Left hindlimb (tissue), 1 donor: ENCODE data around the gene GABRG3.
"Not testable (repeated sequence)": the region's sequence is repeated elsewhere in the genome, so short reads cannot be mapped to it uniquely, and the experiment has no call there.

Experiments used
- DNase-seq: peaks from one replicate; pipeline ENCODE4 v3.0.0-alpha.2; 2018

GABRG3 gene

DNA sequence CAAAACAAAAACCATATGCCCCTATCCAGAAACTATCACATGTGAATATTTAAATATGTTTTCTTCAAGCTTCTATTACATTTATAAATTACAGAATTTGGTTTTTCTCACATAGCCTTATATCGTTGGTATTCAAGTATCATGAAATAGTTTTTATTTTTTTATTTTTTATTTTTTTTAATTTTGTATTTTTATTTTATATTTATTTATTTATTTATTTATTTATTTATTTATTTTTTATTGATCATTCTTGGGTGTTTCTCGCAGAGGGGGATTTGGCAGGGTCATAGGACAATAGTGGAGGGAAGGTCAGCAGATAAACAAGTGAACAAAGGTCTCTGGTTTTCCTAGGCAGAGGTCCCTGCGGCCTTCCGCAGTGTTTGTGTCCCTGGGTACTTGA lies 32.0 kb downstream of the GABRG3 start:
- DNase-seq: not testable (repeated sequence)

- not testable (repeated sequence) for DNase-seq
Observed at GRCh38 chr15:27004226-27004625, 33.2 kb downstream of the GABRG3 start.

GRCh38 chr15:27017168-27017809 lies 46.3 kb downstream of the GABRG3 start:
- peak; percentile 71 for DNase-seq

DNA sequence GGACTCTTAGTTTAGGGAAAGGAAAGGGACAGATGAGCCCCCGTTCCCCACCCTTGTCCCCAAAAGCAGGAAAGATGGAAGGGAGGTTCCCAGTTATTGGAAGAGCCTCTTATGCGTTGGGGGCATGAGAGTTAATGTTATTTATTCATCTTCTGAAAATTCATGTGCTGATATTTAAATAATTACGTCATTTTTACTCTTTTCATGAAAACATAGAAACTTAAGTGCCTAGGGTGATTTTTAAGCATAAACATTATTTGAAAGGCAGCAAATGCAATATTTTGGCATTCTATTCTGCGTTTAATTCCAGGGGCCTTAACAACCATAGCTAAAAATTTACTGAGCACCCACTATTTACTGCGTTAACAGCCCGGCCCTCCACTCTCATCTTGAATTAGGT lies 48.7 kb downstream of the GABRG3 start:
- no peak for DNase-seq

- DNase-seq: no peak
Observed at GRCh38 chr15:27025481-27025966, 54.5 kb downstream of the GABRG3 start.

DNA sequence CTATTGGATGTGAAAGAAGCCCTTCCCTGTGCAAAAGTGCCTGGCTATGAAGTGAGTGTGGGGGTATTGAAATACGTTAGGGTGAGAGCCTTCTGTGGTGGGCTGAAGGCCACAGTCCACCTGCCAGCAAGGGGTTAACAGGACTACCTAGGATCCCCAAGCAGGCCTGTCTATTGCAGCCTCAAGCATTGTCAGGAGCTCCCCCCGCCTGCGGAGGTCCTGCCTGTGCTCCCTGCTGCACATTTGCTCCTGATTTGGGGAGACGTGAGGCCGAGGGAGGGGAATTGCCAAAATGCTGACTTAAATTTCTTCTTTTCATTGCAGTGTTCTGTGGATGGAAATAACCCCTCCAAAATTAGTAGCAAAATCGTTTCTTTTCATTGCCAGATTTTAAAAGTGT lies 56.2 kb downstream of the GABRG3 start:
- no peak for DNase-seq

DNA sequence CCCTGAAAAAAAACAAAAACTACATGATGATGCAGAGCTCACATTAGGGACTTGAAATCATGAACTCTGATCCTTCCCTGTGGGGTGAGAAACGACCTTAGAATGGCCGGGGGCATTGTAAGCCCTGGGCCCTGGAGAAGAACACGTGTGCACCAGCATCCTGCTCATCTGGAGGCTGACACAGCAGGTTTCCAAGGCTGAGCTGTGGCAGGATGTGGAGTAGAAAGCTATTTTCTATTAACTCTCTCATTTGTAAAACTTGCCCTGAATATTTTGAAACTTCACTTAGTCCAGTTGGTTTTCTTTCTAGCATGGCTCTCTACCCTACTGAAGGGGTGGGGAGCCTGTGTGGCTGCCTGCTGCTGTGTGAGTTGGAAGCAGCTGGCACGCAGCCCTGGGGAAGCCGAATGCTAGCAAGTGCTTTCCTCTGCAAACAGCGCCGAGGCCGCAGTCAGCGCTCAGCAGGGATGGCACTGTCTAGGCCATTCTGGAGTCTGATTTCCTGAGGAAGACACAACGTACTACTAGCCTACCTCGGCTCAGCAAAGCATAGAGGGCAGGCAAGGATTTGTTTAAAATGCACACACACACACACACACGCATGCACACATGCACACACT lies 58.0 kb downstream of the GABRG3 start:
- DNase-seq: no peak

- DNase-seq: no peak
Observed at GRCh38 chr15:27036210-27036609, 65.2 kb downstream of the GABRG3 start.

- DNase-seq: no peak
Observed at GRCh38 chr15:27037501-27037900, 66.5 kb downstream of the GABRG3 start.

DNA sequence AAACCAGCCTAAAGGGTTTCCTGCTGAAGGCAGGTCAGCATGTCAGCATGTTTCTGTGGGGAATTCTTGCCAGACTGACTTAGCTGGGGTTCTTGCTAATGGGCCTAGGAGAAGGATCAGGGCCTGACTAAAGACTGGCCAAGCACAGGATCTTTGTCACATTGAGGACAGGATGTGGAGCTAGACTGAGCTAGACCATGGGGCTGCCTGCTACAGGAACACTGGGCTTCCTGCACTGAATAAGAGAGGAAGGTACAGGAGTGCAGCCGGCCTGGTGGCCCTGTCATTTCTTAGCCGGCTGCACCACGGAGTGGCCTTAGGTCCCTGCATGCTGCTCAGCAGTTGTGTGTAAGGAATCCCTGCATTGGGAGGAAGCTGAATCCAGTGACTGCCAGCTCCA lies 68.2 kb downstream of the GABRG3 start:
- DNase-seq: no peak

DNA sequence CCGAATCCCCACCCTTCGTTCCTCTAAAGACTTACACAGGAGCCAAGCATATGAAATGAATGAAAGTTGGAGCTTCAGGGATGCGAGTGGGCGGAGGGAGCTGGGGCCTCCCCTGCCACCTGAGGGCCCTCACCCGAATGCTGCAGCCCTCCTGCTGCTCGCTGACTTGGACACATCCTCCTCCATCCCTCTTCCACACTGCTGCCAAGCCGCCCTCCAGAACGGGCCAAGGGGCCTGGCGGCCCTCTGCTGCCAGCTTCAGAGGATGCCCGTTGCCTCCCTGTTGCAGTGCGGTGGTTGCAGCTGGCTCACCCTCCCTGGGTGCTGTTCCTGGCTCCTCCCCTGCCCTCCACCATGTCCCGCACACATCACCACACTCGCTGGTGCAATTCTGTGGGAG lies 71.2 kb downstream of the GABRG3 start:
- DNase-seq: no peak

DNA sequence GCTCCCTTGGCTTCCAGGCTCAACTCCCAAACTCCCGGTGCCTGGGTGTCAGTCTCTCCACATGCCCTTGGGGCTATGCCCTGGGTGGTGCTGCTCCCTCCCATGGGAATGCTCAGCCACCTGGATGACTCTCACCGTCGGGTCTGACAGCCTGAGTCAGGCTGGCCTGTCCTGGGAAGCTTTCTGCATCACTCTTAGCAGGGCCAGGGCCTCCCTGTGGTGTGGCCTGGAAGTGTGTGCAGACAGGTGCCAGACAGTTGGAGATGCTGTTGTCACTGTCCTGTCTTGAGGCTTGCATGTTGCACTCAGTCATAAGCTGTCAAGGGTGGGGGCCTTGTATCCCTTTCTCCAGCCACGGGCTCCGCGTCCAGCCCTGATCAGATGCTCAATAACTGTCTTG lies 71.7 kb downstream of the GABRG3 start:
- no peak for DNase-seq

- no peak for DNase-seq
Observed at GRCh38 chr15:27043770-27044169, 72.8 kb downstream of the GABRG3 start.

DNA sequence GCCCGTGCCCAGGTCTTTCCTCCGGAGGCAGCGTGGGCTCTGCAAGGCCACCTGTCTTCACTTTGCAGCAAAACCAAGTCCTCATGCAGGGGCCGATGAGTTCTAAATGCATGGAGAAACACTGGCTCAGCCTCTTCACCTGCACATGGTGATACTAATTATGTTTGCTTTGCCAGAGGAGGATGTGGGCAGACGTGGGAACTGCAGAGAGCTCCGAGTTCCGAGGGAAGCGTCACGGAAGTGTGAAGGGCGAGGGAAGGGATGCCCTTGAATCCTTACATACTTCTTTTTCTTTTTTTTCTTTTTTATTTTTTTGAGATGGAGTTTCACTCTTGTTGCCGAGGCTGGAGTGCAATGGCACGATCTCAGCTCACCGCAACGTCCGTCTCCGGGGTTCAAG lies 74.8 kb downstream of the GABRG3 start:
- DNase-seq: no peak

GRCh38 chr15:27046880-27047279 lies 75.9 kb downstream of the GABRG3 start:
- no peak for DNase-seq

- no peak for DNase-seq
Observed at GRCh38 chr15:27050163-27050562, 79.2 kb downstream of the GABRG3 start.

DNA sequence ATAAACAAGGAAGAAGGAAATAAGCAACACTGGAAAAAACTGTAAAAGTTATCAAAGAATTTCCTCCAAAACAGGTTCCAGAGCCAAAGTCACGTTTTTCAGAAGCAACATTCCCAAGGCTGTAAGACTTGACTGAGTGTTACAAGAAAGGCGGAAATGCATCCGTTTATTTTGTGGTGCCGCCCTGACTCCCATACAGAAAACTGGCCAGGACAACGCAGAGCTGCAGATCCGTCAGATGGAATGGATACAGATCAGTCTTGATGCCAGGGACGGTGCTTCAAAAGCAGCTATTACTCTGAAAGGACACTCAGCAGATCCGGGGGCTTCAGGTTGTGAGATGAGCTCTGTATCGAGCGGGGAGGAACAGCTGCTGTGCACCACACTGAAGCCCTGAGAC lies 83.4 kb downstream of the GABRG3 start:
- no peak for DNase-seq

GRCh38 chr15:27057904-27058645 lies 87.1 kb downstream of the GABRG3 start:
- no peak for DNase-seq

DNA sequence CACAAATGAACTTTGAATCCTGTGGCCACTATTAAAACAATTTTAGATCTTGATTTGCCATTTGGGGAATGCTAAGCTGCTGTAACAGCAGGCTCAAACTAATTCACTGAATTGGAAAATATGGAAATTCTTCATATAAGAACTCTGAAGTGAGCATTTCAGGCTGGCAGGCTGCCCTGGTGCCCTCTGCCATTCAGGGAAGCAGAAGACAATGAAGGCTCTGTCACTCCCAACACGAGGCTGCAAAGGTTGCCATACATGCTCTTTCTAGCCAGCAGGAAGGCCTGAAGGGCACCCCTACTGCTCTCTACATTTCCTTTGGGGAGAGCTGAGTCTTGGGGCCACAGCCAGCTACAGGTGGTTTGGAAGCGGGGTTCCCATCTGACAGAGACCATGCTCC lies 88.0 kb downstream of the GABRG3 start:
- no peak for DNase-seq

GRCh38 chr15:27059610-27060202 lies 88.7 kb downstream of the GABRG3 start:
- DNase-seq: no peak

- no peak for DNase-seq
Observed at GRCh38 chr15:27061739-27062138, 90.8 kb downstream of the GABRG3 start.

DNA sequence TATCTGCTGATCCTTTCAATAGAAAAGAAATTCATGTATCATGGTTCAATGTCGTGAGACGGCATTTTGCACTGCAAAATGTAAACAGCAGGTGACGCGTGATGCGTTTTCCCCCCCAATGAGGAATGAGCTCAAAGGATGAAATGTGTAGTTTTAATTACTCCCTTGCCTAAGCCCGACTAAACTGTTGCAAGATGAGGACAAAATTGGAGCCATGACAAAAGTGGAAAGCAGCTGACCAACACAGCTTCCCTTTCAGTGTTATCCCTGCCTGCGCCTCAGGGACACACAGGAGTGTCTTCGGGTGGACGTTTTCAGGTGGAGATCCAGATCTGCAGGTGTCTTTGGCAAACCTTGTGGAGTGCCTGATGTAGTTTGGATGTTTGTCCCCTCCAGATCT lies 92.0 kb downstream of the GABRG3 start:
- DNase-seq: no peak

DNA sequence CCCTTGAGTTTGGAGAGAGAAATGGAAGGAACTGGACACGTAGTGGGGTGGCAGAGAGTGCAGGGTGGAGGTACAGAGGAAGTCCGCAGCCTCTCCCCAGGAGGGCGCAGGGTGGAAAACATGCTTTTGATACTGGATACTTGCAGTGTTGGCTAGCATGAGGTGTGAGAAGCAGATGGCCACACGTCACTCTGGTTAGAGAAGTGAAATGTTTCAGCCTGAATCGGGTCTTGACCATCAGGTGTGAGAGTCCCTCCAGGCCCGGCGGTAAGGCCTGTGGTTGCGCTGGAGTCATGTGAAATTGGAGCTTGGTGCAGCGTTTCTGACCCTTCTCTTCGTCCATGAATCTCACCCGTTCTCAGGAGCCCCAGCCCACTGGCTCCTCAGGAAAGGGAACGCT lies 93.1 kb downstream of the GABRG3 start:
- DNase-seq: no peak

DNA sequence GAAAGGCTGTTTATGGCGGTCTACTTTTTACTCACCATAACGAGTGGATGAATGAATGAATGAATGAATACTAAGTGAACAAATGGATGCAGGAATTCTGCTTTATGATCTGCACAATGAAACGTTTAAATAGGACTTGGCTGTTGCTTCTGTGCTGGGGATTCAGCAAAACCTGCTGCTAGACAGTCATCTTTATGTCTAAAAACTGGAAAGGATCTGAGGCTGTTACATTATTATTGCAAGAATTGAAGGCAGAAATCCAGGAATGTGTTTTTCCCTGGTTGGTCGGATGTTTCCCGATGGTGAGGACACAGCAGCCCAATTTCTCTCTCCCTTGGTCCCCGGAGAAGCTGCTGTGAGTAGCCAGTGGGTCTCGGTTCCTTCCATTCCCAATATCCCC lies 94.2 kb downstream of the GABRG3 start:
- DNase-seq: no peak
